ENCODE results near the gene ADGRG3.

ADGRG3 gene

GRCh38 chr16:57661510-57661909 is 6.6 kb upstream of the ADGRG3 start:
- Histone ChIP-seq H3K36me3 (replicated peaks; ENCODE audit: low read depth, low read length) (no peaks in the 10 kb centered on the region), H3K27ac (ENCODE audit: low read length) (no peak overlapping the region), H3K4me1 (ENCODE audit: low read length) (no peaks in the 10 kb centered on the region), H3K79me2 (ENCODE audit: low read length) (no peaks in the 10 kb centered on the region), H3K4me2 (ENCODE audit: low read length) (no peak overlapping the region), H4K20me1 (ENCODE audit: insufficient read depth, low read length) (0 out of 2 replicates have a peak, but pooled peaks cover 4% of the 10 kb centered on the region), H2AFZ (ENCODE audit: low read depth, low read length) (no peak overlapping the region), H3K9me3 (ENCODE audit: insufficient read depth, low read length) (no peaks in the 10 kb centered on the region), H3K4me3 (ENCODE audit: low read length) (no peak overlapping the region), H3K9ac (ENCODE audit: low read length) (no peak overlapping the region), H3K27me3 (ENCODE audit: low read depth, low read length) (peaks cover 20% of the 10 kb centered on the region)
- no peak for TF ChIP-seq EZH2phosphoT487 (IDR thresholded peaks at IDR 0.05; ENCODE audit: low read depth)
- TF ChIP-seq, protein P1, sequence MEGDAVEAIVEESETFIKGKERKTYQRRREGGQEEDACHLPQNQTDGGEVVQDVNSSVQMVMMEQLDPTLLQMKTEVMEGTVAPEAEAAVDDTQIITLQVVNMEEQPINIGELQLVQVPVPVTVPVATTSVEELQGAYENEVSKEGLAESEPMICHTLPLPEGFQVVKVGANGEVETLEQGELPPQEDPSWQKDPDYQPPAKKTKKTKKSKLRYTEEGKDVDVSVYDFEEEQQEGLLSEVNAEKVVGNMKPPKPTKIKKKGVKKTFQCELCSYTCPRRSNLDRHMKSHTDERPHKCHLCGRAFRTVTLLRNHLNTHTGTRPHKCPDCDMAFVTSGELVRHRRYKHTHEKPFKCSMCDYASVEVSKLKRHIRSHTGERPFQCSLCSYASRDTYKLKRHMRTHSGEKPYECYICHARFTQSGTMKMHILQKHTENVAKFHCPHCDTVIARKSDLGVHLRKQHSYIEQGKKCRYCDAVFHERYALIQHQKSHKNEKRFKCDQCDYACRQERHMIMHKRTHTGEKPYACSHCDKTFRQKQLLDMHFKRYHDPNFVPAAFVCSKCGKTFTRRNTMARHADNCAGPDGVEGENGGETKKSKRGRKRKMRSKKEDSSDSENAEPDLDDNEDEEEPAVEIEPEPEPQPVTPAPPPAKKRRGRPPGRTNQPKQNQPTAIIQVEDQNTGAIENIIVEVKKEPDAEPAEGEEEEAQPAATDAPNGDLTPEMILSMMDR (IDR thresholded peaks at IDR 0.05; ENCODE audit: low read depth, low read length): no peak

DNA sequence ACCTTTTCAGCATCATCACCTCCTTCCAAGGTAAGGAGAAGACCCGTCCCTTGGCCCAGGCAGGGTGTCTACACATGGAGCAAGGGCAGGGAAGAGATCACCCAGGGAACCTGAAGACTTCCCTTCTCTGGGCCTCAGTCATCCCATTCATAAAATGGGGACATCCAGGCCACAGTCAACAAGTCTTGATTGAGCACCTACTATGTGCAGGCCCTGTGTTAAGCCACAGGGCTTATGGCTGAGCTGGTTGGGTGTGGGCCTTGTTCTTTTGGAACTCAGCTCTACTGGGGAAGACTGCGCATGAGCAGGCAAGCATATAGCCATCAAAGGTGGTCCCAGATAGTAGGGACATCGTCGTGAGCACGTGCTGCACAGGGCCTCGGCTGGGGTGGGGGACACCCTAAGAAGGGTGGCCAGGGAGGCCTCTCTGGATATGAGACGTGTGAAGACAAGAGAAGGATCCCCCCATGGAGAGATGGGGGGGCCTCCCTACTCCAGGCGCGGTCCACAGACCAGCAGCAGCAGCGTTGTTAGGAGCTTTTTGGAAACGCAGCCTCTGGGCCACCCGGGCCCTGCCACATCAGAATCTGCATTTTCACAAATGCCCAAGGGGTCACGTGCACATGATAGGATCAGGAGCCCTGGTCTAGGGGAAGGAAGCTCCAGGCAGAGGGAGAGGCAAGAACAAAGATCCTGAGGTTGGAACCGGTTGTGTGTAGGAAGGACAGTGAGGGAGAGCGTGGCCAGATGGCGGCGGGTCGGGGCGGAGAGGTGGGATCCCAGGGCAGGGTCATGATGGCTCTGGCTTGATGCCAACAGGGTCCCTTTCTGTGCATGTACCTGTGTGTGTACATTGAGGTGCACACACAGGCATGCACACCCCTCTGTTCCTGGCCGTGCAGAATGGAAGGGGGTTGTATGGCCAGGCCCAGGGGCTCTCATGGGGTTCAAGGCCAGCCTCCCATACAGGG is 5.9 kb upstream of the ADGRG3 start:
- no peak overlapping the region for H2AFZ ChIP-seq (ENCODE audit: low read depth, low read length)
- no peaks in the 10 kb centered on the region for H3K79me2 ChIP-seq (ENCODE audit: low read length)
- H3K36me3 ChIP-seq (replicated peaks; ENCODE audit: low read depth, low read length): no peaks in the 10 kb centered on the region
- H3K27me3 ChIP-seq (ENCODE audit: low read depth, low read length): peaks cover 13% of the 10 kb centered on the region
- H3K4me3 ChIP-seq (ENCODE audit: low read length): no peak overlapping the region
- no peaks in the 10 kb centered on the region for H3K4me1 ChIP-seq (ENCODE audit: low read length)
- H4K20me1 ChIP-seq (ENCODE audit: insufficient read depth, low read length): 0 out of 2 replicates have a peak, but pooled peaks cover 4% of the 10 kb centered on the region
- H3K9me3 ChIP-seq (ENCODE audit: insufficient read depth, low read length): no peaks in the 10 kb centered on the region
- no peak overlapping the region for H3K4me2 ChIP-seq (ENCODE audit: low read length)
- no peak overlapping the region for H3K9ac ChIP-seq (ENCODE audit: low read length)
- H3K27ac ChIP-seq (ENCODE audit: low read length): no peak overlapping the region
- no peak for TF ChIP-seq EZH2phosphoT487 (IDR thresholded peaks at IDR 0.05; ENCODE audit: low read depth)
- TF ChIP-seq, protein P1 (IDR thresholded peaks at IDR 0.05; ENCODE audit: low read depth, low read length): no peak

- no peaks in the 10 kb centered on the region for H3K79me2 ChIP-seq (ENCODE audit: low read length)
- H3K4me2 ChIP-seq (ENCODE audit: low read length): no peak overlapping the region
- no peak overlapping the region for H3K27ac ChIP-seq (ENCODE audit: low read length)
- no peaks in the 10 kb centered on the region for H3K36me3 ChIP-seq (replicated peaks; ENCODE audit: low read depth, low read length)
- H2AFZ ChIP-seq (ENCODE audit: low read depth, low read length): no peak overlapping the region
- no peaks in the 10 kb centered on the region for H3K9me3 ChIP-seq (ENCODE audit: insufficient read depth, low read length)
- TF ChIP-seq, protein P1 (IDR thresholded peaks at IDR 0.05; ENCODE audit: low read depth, low read length): no peak
- TF ChIP-seq EZH2phosphoT487 (IDR thresholded peaks at IDR 0.05; ENCODE audit: low read depth): no peak
- no peak overlapping the region for H3K9ac ChIP-seq (ENCODE audit: low read length)
- no peak overlapping the region for H3K4me3 ChIP-seq (ENCODE audit: low read length)
- no peaks in the 10 kb centered on the region for H3K4me1 ChIP-seq (ENCODE audit: low read length)
- 0 out of 2 replicates have a peak, but pooled peaks cover 4% of the 10 kb centered on the region for H4K20me1 ChIP-seq (ENCODE audit: insufficient read depth, low read length)
- peaks cover 7% of the 10 kb centered on the region for H3K27me3 ChIP-seq (ENCODE audit: low read depth, low read length)
Measured at GRCh38 chr16:57663436-57663835, 4.7 kb upstream of the ADGRG3 start.

DNA sequence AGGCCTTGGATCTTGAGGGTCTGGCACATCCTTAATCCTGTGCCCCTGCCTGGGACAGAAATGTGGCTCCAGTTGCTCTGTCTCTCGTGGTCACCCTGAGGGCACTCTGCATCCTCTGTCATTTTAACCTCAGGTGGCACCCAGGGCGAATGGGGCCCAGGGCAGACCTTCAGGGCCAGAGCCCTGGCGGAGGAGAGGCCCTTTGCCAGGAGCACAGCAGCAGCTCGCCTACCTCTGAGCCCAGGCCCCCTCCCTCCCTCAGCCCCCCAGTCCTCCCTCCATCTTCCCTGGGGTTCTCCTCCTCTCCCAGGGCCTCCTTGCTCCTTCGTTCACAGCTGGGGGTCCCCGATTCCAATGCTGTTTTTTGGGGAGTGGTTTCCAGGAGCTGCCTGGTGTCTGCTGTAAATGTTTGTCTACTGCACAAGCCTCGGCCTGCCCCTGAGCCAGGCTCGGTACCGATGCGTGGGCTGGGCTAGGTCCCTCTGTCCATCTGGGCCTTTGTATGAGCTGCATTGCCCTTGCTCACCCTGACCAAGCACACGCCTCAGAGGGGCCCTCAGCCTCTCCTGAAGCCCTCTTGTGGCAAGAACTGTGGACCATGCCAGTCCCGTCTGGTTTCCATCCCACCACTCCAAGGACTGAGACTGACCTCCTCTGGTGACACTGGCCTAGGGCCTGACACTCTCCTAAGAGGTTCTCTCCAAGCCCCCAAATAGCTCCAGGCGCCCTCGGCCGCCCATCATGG is 4.0 kb upstream of the ADGRG3 start:
- H3K4me3 ChIP-seq (ENCODE audit: low read length): no peak overlapping the region
- H3K79me2 ChIP-seq (ENCODE audit: low read length): no peaks in the 10 kb centered on the region
- H3K9ac ChIP-seq (ENCODE audit: low read length): no peak overlapping the region
- H3K4me2 ChIP-seq (ENCODE audit: low read length): no peak overlapping the region
- H3K9me3 ChIP-seq (ENCODE audit: insufficient read depth, low read length): no peaks in the 10 kb centered on the region
- peaks cover 3% of the 10 kb centered on the region for H3K27me3 ChIP-seq (ENCODE audit: low read depth, low read length)
- H4K20me1 ChIP-seq (ENCODE audit: insufficient read depth, low read length): 0 out of 2 replicates have a peak, but pooled peaks cover 4% of the 10 kb centered on the region
- no peak overlapping the region for H2AFZ ChIP-seq (ENCODE audit: low read depth, low read length)
- no peak overlapping the region for H3K27ac ChIP-seq (ENCODE audit: low read length)
- no peaks in the 10 kb centered on the region for H3K4me1 ChIP-seq (ENCODE audit: low read length)
- no peaks in the 10 kb centered on the region for H3K36me3 ChIP-seq (replicated peaks; ENCODE audit: low read depth, low read length)
- TF ChIP-seq, protein P1 (IDR thresholded peaks at IDR 0.05; ENCODE audit: low read depth, low read length): no peak
- TF ChIP-seq EZH2phosphoT487 (IDR thresholded peaks at IDR 0.05; ENCODE audit: low read depth): no peak
